ENCODE measurements around the gene CAMKK2. TPM values are rescaled to one million over a fixed set of nuclear protein-coding genes. Genes with fewer than 3 reads are reported as not detected.

Gene CAMKK2
- total and polyA plus RNA-seq, 9 of the 15 experiments (the other 6 are each of a cell fraction or from before 2014, with no cell fraction given), result 4.3 to 32.0 (median 18.2) TPM

- TF ChIP-seq, protein P1, sequence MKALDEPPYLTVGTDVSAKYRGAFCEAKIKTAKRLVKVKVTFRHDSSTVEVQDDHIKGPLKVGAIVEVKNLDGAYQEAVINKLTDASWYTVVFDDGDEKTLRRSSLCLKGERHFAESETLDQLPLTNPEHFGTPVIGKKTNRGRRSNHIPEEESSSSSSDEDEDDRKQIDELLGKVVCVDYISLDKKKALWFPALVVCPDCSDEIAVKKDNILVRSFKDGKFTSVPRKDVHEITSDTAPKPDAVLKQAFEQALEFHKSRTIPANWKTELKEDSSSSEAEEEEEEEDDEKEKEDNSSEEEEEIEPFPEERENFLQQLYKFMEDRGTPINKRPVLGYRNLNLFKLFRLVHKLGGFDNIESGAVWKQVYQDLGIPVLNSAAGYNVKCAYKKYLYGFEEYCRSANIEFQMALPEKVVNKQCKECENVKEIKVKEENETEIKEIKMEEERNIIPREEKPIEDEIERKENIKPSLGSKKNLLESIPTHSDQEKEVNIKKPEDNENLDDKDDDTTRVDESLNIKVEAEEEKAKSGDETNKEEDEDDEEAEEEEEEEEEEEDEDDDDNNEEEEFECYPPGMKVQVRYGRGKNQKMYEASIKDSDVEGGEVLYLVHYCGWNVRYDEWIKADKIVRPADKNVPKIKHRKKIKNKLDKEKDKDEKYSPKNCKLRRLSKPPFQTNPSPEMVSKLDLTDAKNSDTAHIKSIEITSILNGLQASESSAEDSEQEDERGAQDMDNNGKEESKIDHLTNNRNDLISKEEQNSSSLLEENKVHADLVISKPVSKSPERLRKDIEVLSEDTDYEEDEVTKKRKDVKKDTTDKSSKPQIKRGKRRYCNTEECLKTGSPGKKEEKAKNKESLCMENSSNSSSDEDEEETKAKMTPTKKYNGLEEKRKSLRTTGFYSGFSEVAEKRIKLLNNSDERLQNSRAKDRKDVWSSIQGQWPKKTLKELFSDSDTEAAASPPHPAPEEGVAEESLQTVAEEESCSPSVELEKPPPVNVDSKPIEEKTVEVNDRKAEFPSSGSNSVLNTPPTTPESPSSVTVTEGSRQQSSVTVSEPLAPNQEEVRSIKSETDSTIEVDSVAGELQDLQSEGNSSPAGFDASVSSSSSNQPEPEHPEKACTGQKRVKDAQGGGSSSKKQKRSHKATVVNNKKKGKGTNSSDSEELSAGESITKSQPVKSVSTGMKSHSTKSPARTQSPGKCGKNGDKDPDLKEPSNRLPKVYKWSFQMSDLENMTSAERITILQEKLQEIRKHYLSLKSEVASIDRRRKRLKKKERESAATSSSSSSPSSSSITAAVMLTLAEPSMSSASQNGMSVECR (CRISPR knock-in tag; IDR thresholded peaks at IDR 0.05), result peak; percentile 89
- TF ChIP-seq TARDBP (IDR thresholded peaks at IDR 0.05) (no peak), NCOA4 (IDR thresholded peaks at IDR 0.05; ENCODE audit: partially characterized antibody) (no peak), ETV5 (CRISPR knock-in tag; IDR thresholded peaks at IDR 0.05; ENCODE audit: low read depth) (peak; percentile 22; the same call in 1 of the 2 replicates), TGIF2 (CRISPR knock-in tag; IDR thresholded peaks at IDR 0.05) (0 out of 2 replicates have a peak, but pooled peaks have one; percentile 90), NBN (IDR thresholded peaks at IDR 0.05; ENCODE audit: low read depth) (no peak), MTA3 (IDR thresholded peaks at IDR 0.05; ENCODE audit: borderline replicate concordance) (no peak), SAP30 (IDR thresholded peaks at IDR 0.05; ENCODE audit: borderline replicate concordance, insufficient read depth, low read depth, low read length, poor library complexity, severe bottlenecking) (peak; percentile 86), SIN3B (IDR thresholded peaks at IDR 0.05; ENCODE audit: low read depth) (0 out of 2 replicates have a peak, but pooled peaks have one; percentile 32), ZBTB5 (IDR thresholded peaks at IDR 0.05) (no peak), MXI1 (IDR thresholded peaks at IDR 0.05; ENCODE audit: low read depth, low read length) (peak; percentile 89), TCF3 (CRISPR knock-in tag; IDR thresholded peaks at IDR 0.05) (0 out of 2 replicates have a peak, but pooled peaks have one; percentile 8), USF1 (CRISPR knock-in tag; IDR thresholded peaks at IDR 0.05) (peak; percentile 25; the same call in 1 of the 2 replicates), EGR1 (conservative IDR thresholded peaks at IDR 0.05) (0 out of 2 replicates have a peak, but pooled peaks have one; percentile 17), NFE2 (IDR thresholded peaks at IDR 0.05; ENCODE audit: low read depth) (no peak), ZC3H8 (IDR thresholded peaks at IDR 0.05) (no peak)
- TF ChIP-seq, protein P2, sequence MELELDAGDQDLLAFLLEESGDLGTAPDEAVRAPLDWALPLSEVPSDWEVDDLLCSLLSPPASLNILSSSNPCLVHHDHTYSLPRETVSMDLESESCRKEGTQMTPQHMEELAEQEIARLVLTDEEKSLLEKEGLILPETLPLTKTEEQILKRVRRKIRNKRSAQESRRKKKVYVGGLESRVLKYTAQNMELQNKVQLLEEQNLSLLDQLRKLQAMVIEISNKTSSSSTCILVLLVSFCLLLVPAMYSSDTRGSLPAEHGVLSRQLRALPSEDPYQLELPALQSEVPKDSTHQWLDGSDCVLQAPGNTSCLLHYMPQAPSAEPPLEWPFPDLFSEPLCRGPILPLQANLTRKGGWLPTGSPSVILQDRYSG (tag; conservative IDR thresholded peaks at IDR 0.05; ENCODE audit: low read depth), result no peak
Measured at GRCh38 chr12:121295746-121296617, 527 bp downstream of the CAMKK2 start (continued).

Data from K562 (cell line).